GM19025 (cell line): ENCODE measurements around the gene JRKL.
A peak's percentile ranks its signal among the peaks of the same experiment; 100 is the strongest.

Experiments
- ATAC-seq: cut with Tn5 transposase; IDR thresholded peaks from one replicate; pipeline ENCODE4 v1.9.1; 2021; ENCODE audit warnings: mild to moderate bottlenecking, low read depth, moderate library complexity; ENCODE audit not compliant: unreplicated experiment

The JRKL gene

GRCh38 chr11:96389720-96390487 is at the start of gene JRKL, which contains the start of gene CCDC82:
JRKL (plus strand) TSS chr11:96390013; CDS start chr11:96390650, 637 bp downstream.
CCDC82 (minus strand) TSS chr11:96389912; CDS start chr11:96384747, 5,165 bp downstream.
- ATAC-seq = peak; percentile 96

- no peak for ATAC-seq
These were observed 49.3 kb upstream of the JRKL start for GRCh38 chr11:96340555-96340885.

- ATAC-seq = peak; percentile 11
These were observed 48.4 kb upstream of the JRKL start for GRCh38 chr11:96341211-96342013.

GRCh38 chr11:96342014-96342960 is 47.5 kb upstream of the JRKL start:
- ATAC-seq = no peak

- ATAC-seq = peak; percentile 79
These were observed 46.7 kb upstream of the JRKL start, which contains the start of gene MAML2 for GRCh38 chr11:96342961-96343711. MAML2 (minus strand) TSS chr11:96343195; CDS start chr11:96341895, 1,300 bp downstream.

GRCh38 chr11:96356848-96357247 is 33.0 kb upstream of the JRKL start:
- no peak for ATAC-seq

- no peak for ATAC-seq
These were observed 32.0 kb upstream of the JRKL start for GRCh38 chr11:96357794-96358193.

- ATAC-seq = no peak
These were observed 31.5 kb upstream of the JRKL start for GRCh38 chr11:96358321-96358720.

- ATAC-seq = no peak
These were observed 28.0 kb upstream of the JRKL start for GRCh38 chr11:96361778-96362177.

GRCh38 chr11:96365493-96365892 is 24.3 kb upstream of the JRKL start:
- no peak for ATAC-seq

- no peak for ATAC-seq
These were observed 23.8 kb upstream of the JRKL start for GRCh38 chr11:96366024-96366423.

- no peak for ATAC-seq
These were observed 22.5 kb upstream of the JRKL start for GRCh38 chr11:96367342-96367741.

GRCh38 chr11:96373826-96374225 is 16.0 kb upstream of the JRKL start:
- ATAC-seq = no peak

- ATAC-seq = no peak
These were observed 13.0 kb upstream of the JRKL start for GRCh38 chr11:96376796-96377195.

GRCh38 chr11:96384156-96384555 is 5.7 kb upstream of the JRKL start:
- ATAC-seq = no peak

GRCh38 chr11:96385187-96385586 is 4.6 kb upstream of the JRKL start:
- no peak for ATAC-seq

- ATAC-seq = peak; percentile 46
These were observed 708 bp upstream of the JRKL start for GRCh38 chr11:96388891-96389719.

GRCh38 chr11:96390488-96390792 is 627 bp downstream of the JRKL start:
- no peak for ATAC-seq

- no peak for ATAC-seq
These were observed 2.0 kb downstream of the JRKL start for GRCh38 chr11:96391698-96392307.
